NCI-H82 treated with DMSO at 0.1 percent for 48 hours (cell line): ENCODE results near the gene ELP5.

Experiments used
- DNase-seq: peaks from one replicate; lab custom pipeline; 2025; ENCODE audit not compliant: unreplicated experiment; lab: John Stamatoyannopoulos, UW

ELP5 gene

GRCh38 chr17:7218758-7219157 is 33.3 kb upstream of the ELP5 start:
- DNase-seq: peak; percentile 90

- no peak for DNase-seq
Observed at GRCh38 chr17:7219229-7219811, 32.7 kb upstream of the ELP5 start.

- DNase-seq: peak; percentile 60
Observed at GRCh38 chr17:7219812-7220592, 32.0 kb upstream of the ELP5 start, which contains the start of the genes ACADVL and DLG4. Gene ACADVL, plus strand, starts transcription at chr17:7219938. Its CDS starts 47 bp downstream, at chr17:7219985. Gene DLG4, minus strand, starts transcription at chr17:7219836.

GRCh38 chr17:7220593-7221277 is 31.3 kb upstream of the ELP5 start:
- DNase-seq: no peak

- no peak for DNase-seq
Observed at GRCh38 chr17:7221278-7222092, 30.5 kb upstream of the ELP5 start.

- DNase-seq: no peak
Observed at GRCh38 chr17:7222093-7222971, 29.7 kb upstream of the ELP5 start.

GRCh38 chr17:7222972-7223292 is 29.1 kb upstream of the ELP5 start:
- no peak for DNase-seq

GRCh38 chr17:7223375-7223774 is 28.6 kb upstream of the ELP5 start:
- no peak for DNase-seq

GRCh38 chr17:7224110-7224509 is 27.9 kb upstream of the ELP5 start:
- DNase-seq: no peak

GRCh38 chr17:7224661-7225111 is 27.3 kb upstream of the ELP5 start:
- no peak for DNase-seq

GRCh38 chr17:7225711-7226331 is 26.2 kb upstream of the ELP5 start:
- no peak for DNase-seq

- DNase-seq: no peak
Observed at GRCh38 chr17:7226721-7227710, 25.0 kb upstream of the ELP5 start.

- no peak for DNase-seq
Observed at GRCh38 chr17:7228920-7229319, 23.1 kb upstream of the ELP5 start.

GRCh38 chr17:7229504-7229903 is 22.5 kb upstream of the ELP5 start:
- DNase-seq: no peak

- DNase-seq: no peak
Observed at GRCh38 chr17:7232114-7232513, 19.9 kb upstream of the ELP5 start.

- DNase-seq: peak; percentile 72
Observed at GRCh38 chr17:7233701-7234082, 18.3 kb upstream of the ELP5 start.

GRCh38 chr17:7234083-7234951 is 17.7 kb upstream of the ELP5 start, which contains the start of gene DVL2:
Gene DVL2, minus strand, starts transcription at chr17:7234517. Its CDS starts 255 bp downstream, at chr17:7234262.
- DNase-seq: peak; percentile 98
